Activated CD8-positive, alpha-beta T cell treated with anti-CD3 and anti-CD28 coated beads for 36 hours (primary cell): ENCODE data around the gene ADAMTSL3. TPM values are rescaled to one million over a fixed set of nuclear protein-coding genes. Genes with fewer than 3 reads are reported as not detected.

Experiments used
- ATAC-seq: fragments of 200-7000 bp; cut with Tn5 transposase; one replicate; pipeline ENCODE4 v1.10.0; 2021; ENCODE audit warnings: mild to moderate bottlenecking, moderate library complexity
- CTCF ChIA-PET: fragments of 350-600 bp; sonication (Branson Sonifier 250); formaldehyde crosslinking; loops from one replicate; lab custom pipeline; 2021; ENCODE audit warnings: antibody characterized with exemption; lab: Charles Lee
- POLR2A ChIA-PET: fragments of 350-600 bp; sonication (Branson Sonifier 250); formaldehyde crosslinking; loops from one replicate; lab custom pipeline; 2021; ENCODE audit warnings: antibody characterized with exemption; lab: Charles Lee
- DNase-seq: peaks from one replicate; pipeline ENCODE4 v3.0.0-alpha.2; 2020
- H3K27ac Mint-ChIP-seq: one replicate; pipeline ENCODE4 v1.8.0; 2021; ENCODE audit warnings: mild to moderate bottlenecking, mixed read lengths
- H3K27me3 Mint-ChIP-seq: one replicate; pipeline ENCODE4 v1.8.0; 2021; ENCODE audit warnings: mixed read lengths
- H3K36me3 Mint-ChIP-seq: one replicate; pipeline ENCODE4 v1.8.0; 2021; ENCODE audit warnings: low read depth, mixed read lengths
- H3K4me1 Mint-ChIP-seq: one replicate; pipeline ENCODE4 v1.8.0; 2021; ENCODE audit warnings: low read depth, mixed read lengths
- H3K4me3 Mint-ChIP-seq: one replicate; pipeline ENCODE4 v1.8.0; 2021; ENCODE audit warnings: mild to moderate bottlenecking, moderate library complexity, mixed read lengths
- H3K9me3 Mint-ChIP-seq: one replicate; pipeline ENCODE4 v1.8.0; 2021; ENCODE audit warnings: mixed read lengths
- CTCF ChIP-seq: fragments of 200-600 bp; IDR thresholded peaks from one replicate; pipeline ENCODE4 v1.8.0; 2022; ENCODE audit warnings: antibody characterized with exemption, mild to moderate bottlenecking
- intact Hi-C: fragments of 100-400 bp; cut with micrococcal nuclease; formaldehyde crosslinking; loops from one replicate; pipeline ENCODE4 v1.10.0; 2022
- total RNA-seq, 2 experiments: library from RNA; stranded (reverse); gene quantifications; one replicate each; pipeline ENCODE4 v1.2.3, GENCODE V29; 2021

The ADAMTSL3 gene
- total RNA-seq, 2 experiments from 2014 or later = not detected

DNA sequence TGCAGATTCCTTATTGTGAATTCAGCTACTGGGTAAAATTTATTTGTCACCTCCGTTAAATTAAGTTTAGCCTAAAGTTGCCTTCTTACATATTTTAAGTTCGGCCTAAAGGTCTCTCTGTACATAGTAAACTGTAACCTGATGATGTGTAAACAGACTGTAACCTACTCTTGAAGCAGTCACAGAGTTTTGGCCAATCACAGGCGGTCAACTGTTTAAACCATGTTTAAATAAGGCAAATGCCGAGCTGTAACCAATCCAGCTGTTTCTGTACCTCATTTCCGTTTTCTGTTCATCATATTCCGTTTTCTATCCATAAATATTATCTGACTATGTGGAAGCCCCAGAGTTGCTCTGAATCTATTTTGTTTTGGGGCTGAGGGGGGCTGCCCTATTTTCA is 2.4 kb upstream of the ADAMTSL3 start:
- Mint-ChIP-seq H3K27me3 (peaks cover 24% of the 10 kb centered on the region), H3K27ac (no peak overlapping the region), H3K4me1 (no peaks in the 10 kb centered on the region), H3K36me3 (no peaks in the 10 kb centered on the region), H3K9me3 (no peaks in the 10 kb centered on the region), H3K4me3 (no peak overlapping the region)
- ChIA-PET CTCF (interaction anchor here (1.0 kb wide), 1 partner anchor 185 kb away, joined by 3 read pairs; no protein-coding TSS in a partner anchor), POLR2A (interaction anchor here (0.6 kb wide), 1 partner anchor 36 kb away, joined by 3 read pairs; no protein-coding TSS in a partner anchor)
- no peak for ATAC-seq
- no peak for DNase-seq
- intact Hi-C loops = no loop called here
- no peak for TF ChIP-seq CTCF

DNA sequence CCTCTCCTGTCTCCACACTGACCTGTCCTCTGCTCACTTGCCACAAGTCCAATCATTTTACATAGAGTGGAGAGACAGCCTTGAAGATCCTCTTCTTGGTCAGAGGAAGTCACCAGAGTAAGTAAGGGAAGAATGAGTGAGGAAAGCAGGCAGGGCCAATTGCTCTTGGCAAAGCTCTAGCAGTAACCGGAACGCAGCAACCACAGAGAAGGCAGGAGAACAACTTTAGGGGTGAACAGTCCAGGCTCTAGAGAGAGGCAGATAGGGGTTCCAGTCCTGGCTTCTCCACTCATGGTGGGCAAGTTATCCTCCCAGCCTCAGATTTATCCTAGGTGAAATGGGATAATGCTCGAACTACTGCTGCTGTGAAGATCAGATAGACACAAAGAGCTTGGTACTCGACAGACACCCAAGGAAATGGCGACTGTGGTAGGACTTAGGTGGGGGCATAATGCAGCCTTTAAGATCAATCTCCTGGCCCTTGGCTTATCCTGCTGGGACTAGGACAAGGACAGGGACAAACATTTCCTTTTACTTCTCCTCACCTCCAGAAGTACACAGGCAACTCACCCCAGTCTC is 1.2 kb upstream of the ADAMTSL3 start:
- DNase-seq (no peak), ATAC-seq (no peak)
- TF ChIP-seq CTCF = no peak
- POLR2A ChIA-PET = no interaction called here
- no peaks in the 10 kb centered on the region for H3K9me3 Mint-ChIP-seq
- no peak overlapping the region for H3K4me3 Mint-ChIP-seq
- H3K36me3 Mint-ChIP-seq = no peaks in the 10 kb centered on the region
- peaks cover 26% of the 10 kb centered on the region for H3K27me3 Mint-ChIP-seq
- CTCF ChIA-PET = no interaction called here
- intact Hi-C loops = no loop called here
- no peaks in the 10 kb centered on the region for H3K4me1 Mint-ChIP-seq
- H3K27ac Mint-ChIP-seq = no peak overlapping the region

DNA sequence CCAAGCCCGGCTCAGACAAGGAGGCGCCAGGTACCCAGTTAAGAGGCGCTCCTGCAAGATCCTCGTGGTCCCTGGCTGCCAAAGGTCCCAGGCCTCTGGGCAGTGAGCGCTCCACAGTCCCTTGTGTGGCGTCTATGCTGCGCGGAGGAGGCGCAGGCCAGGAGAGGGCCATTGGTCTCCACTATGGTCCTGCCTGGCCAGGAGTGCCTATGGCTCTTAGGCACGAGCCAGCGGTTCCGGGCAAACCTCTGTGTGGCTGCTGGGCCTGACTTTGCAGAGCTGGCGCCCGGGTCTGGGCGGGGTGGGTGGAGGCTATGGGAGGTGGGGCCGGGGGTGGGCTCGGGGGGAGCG is 660 bp upstream of the ADAMTSL3 start:
- ATAC-seq (no peak), DNase-seq (no peak)
- H3K36me3 Mint-ChIP-seq = no peaks in the 10 kb centered on the region
- CTCF ChIA-PET = no interaction called here
- intact Hi-C loops = no loop called here
- no peaks in the 10 kb centered on the region for H3K9me3 Mint-ChIP-seq
- H3K27me3 Mint-ChIP-seq = peaks cover 26% of the 10 kb centered on the region
- no peak overlapping the region for H3K27ac Mint-ChIP-seq
- H3K4me1 Mint-ChIP-seq = no peaks in the 10 kb centered on the region
- no peak for TF ChIP-seq CTCF
- POLR2A ChIA-PET = no interaction called here
- no peak overlapping the region for H3K4me3 Mint-ChIP-seq

DNA sequence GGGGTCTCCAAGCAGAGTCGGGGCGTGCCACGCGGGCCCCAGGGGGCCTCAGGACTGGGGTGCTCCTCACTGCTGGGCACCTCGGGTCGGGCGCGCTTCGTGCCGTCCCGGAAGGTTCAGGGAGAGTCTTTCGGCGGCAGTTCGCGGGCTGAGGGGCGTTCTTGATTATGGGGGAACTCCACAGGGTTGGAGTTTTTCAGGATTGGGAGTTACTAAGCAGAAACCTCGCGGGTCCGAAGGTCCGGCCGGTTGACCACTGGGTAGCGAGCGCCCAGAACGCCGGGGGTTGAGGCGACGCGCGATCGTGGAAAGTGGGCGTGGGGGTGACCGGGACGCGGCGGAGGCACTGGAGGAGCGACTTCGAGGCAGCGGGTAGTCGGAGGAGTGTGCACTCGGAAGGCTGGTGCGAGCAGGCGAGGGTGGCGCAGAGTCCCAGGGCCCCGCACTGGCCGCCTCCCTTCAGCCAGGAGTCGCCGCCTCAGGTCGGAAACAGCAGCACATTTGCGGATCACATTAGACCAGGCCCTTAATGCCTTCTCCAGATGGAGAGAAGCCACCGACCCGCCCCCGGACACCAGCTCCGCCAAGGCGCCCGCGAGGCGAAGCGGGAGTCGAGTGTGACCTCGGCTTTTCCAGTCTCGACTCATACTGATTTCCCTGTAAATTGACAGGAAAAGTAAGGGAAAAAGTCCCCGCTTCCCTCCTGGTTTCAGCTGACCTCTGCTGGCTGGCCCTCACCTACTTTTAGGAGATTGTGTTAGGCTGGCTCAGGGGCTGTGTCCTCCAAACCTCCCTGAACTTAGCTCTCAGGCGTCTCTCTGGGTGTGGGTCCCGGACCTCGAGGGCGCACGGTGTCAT is 685 bp downstream of the ADAMTSL3 start:
- POLR2A ChIA-PET = no interaction called here
- Mint-ChIP-seq H3K27me3 (peaks cover 28% of the 10 kb centered on the region), H3K36me3 (no peaks in the 10 kb centered on the region), H3K27ac (no peak overlapping the region), H3K9me3 (no peaks in the 10 kb centered on the region), H3K4me3 (no peak overlapping the region), H3K4me1 (no peaks in the 10 kb centered on the region)
- no peak for ATAC-seq
- no peak for DNase-seq
- CTCF ChIA-PET = no interaction called here
- intact Hi-C loops = no loop called here
- TF ChIP-seq CTCF = no peak

- DNase-seq (no peak), ATAC-seq (no peak)
- peaks cover 28% of the 10 kb centered on the region for H3K27me3 Mint-ChIP-seq
- H3K27ac Mint-ChIP-seq = no peak overlapping the region
- no peaks in the 10 kb centered on the region for H3K9me3 Mint-ChIP-seq
- CTCF ChIA-PET = no interaction called here
- no peaks in the 10 kb centered on the region for H3K4me1 Mint-ChIP-seq
- H3K36me3 Mint-ChIP-seq = no peaks in the 10 kb centered on the region
- POLR2A ChIA-PET = no interaction called here
- no peak for TF ChIP-seq CTCF
- intact Hi-C loops = no loop called here
- no peak overlapping the region for H3K4me3 Mint-ChIP-seq
Measured at GRCh38 chr15:83655237-83655616, 1.3 kb downstream of the ADAMTSL3 start.
